IMR-90 (cell line): ENCODE results near the gene CLDN4. TPM values are rescaled to one million over a fixed set of nuclear protein-coding genes. Genes with fewer than 3 reads are reported as not detected.

Experiments used
- ATAC-seq: fragments of 200-7000 bp; cut with Tn5 transposase; 2 replicates; pipeline ENCODE4 v1.9.1; 2020; ENCODE audit warnings: low read depth, mild to moderate bottlenecking, moderate library complexity
- BruUV-seq: library from RNA; stranded (reverse); fragments of 400-500 nt; replicated peaks from 2 replicates; lab custom pipeline; 2021; lab: Mats Ljungman, UMichigan
- CTCF ChIA-PET: fragments of 300-600 bp; formaldehyde crosslinking; extraction: SDS; loops from one replicate; lab custom pipeline; 2021; ENCODE audit warnings: antibody characterized with exemption; lab: Yijun Ruan, JAX
- POLR2A ChIA-PET: fragments of 300-600 bp; sonication (Branson Sonifier 250); formaldehyde crosslinking; loops from one replicate; lab custom pipeline; 2022; ENCODE audit warnings: antibody characterized with exemption; ENCODE audit not compliant: unreplicated experiment; lab: Charles Lee
- DNase-seq: peaks from one replicate; pipeline ENCODE4 v3.0.0; 2013
- H2AFZ ChIP-seq: replicated peaks from 2 replicates; pipeline ENCODE3; 2013; ENCODE audit warnings: low read length, mild to moderate bottlenecking; ENCODE audit not compliant: poor library complexity
- H2AK5ac ChIP-seq: 2 replicates; pipeline ENCODE4 v1.6.1; 2013; ENCODE audit warnings: low read depth, low read length, inconsistent platforms
- H2AK9ac ChIP-seq: replicated peaks from 2 replicates; pipeline ENCODE3; 2013; ENCODE audit warnings: mild to moderate bottlenecking, low read depth, low read length, moderate library complexity; ENCODE audit not compliant: poor library complexity
- H2BK120ac ChIP-seq: 2 replicates; pipeline ENCODE4 v1.6.1; 2013; ENCODE audit warnings: low read depth, low read length, inconsistent platforms
- H2BK15ac ChIP-seq: 3 replicates; pipeline ENCODE4 v1.6.1; 2013; ENCODE audit warnings: low read depth, low read length, inconsistent platforms
- H2BK20ac ChIP-seq: 2 replicates; pipeline ENCODE4 v1.6.1; 2013; ENCODE audit warnings: low read depth, mild to moderate bottlenecking, inconsistent platforms, low read length, moderate library complexity
- H2BK5ac ChIP-seq: 2 replicates; pipeline ENCODE4 v1.6.1; 2013; ENCODE audit warnings: mild to moderate bottlenecking, low read depth, low read length, inconsistent platforms; ENCODE audit not compliant: poor library complexity, severe bottlenecking
- H3K14ac ChIP-seq: replicated peaks from 2 replicates; pipeline ENCODE4 v1.6.1; 2013; ENCODE audit warnings: low read depth, low read length, inconsistent platforms
- H3K18ac ChIP-seq: 2 replicates; pipeline ENCODE4 v1.6.1; 2013; ENCODE audit warnings: low read depth, low read length, control low read depth
- H3K23ac ChIP-seq: 2 replicates; pipeline ENCODE4 v1.6.1; 2013; ENCODE audit warnings: low read depth, low read length, inconsistent platforms
- H3K27ac ChIP-seq: 2 replicates; pipeline ENCODE4 v1.5.1; 2013; ENCODE audit warnings: mild to moderate bottlenecking, control low read depth, low read length; ENCODE audit not compliant: insufficient read depth
- H3K27me3 ChIP-seq: 2 replicates; pipeline ENCODE4 v1.6.1; 2013; ENCODE audit warnings: low read length; ENCODE audit not compliant: control insufficient read depth, insufficient read depth
- H3K36me3 ChIP-seq: 2 replicates; pipeline ENCODE4 v1.6.1; 2013; ENCODE audit warnings: low read length, mixed read lengths; ENCODE audit not compliant: control insufficient read depth, insufficient read depth
- H3K4ac ChIP-seq: 2 replicates; pipeline ENCODE4 v1.6.1; 2013; ENCODE audit warnings: low read depth, low read length, inconsistent platforms
- H3K4me1 ChIP-seq: 2 replicates; pipeline ENCODE4 v1.6.1; 2013; ENCODE audit warnings: low read length, mixed read lengths; ENCODE audit not compliant: control insufficient read depth, insufficient read depth
- H3K4me2 ChIP-seq: 2 replicates; pipeline ENCODE4 v1.6.1; 2013; ENCODE audit warnings: low read depth, mild to moderate bottlenecking, control low read depth, low read length, moderate library complexity
- H3K4me3 ChIP-seq: 2 replicates; pipeline ENCODE4 v1.5.1; 2013; ENCODE audit warnings: low read depth, mild to moderate bottlenecking, control low read depth, low read length, moderate library complexity; ENCODE audit not compliant: insufficient read depth
- H3K56ac ChIP-seq: 2 replicates; pipeline ENCODE4 v1.6.1; 2013; ENCODE audit warnings: low read length, inconsistent platforms; ENCODE audit not compliant: insufficient read depth; ENCODE audit errors: extremely low read depth
- H3K79me1 ChIP-seq, 2 experiments: 2 replicates each; pipeline ENCODE4 v1.6.1; 2013; ENCODE audit warnings: low read length in 2 of 2, inconsistent platforms in 1 of 2, low read depth in 1 of 2
- H3K9ac ChIP-seq: 2 replicates; pipeline ENCODE4 v1.6.1; 2013; ENCODE audit warnings: low read depth, low read length, control low read depth
- H3K9me1 ChIP-seq: 2 replicates; pipeline ENCODE4 v1.6.1; 2013; ENCODE audit warnings: low read length, inconsistent platforms; ENCODE audit not compliant: insufficient read depth
- H3K9me3 ChIP-seq: 2 replicates; pipeline ENCODE4 v1.6.1; 2013; ENCODE audit warnings: low read length; ENCODE audit not compliant: control insufficient read depth, insufficient read depth
- H4K20me1 ChIP-seq: 2 replicates; pipeline ENCODE4 v1.6.1; 2013; ENCODE audit warnings: low read length, inconsistent platforms; ENCODE audit not compliant: insufficient read depth
- H4K5ac ChIP-seq: 2 replicates; pipeline ENCODE4 v1.6.1; 2013; ENCODE audit warnings: mild to moderate bottlenecking, low read depth, low read length, control low read depth
- H4K8ac ChIP-seq, 2 experiments: 2 replicates each; pipeline ENCODE4 v1.6.1; 2013; ENCODE audit warnings: low read depth in 2 of 2, low read length in 2 of 2, control low read depth in 1 of 2, inconsistent platforms in 1 of 2
- H4K91ac ChIP-seq: 2 replicates; pipeline ENCODE4 v1.6.1; 2013; ENCODE audit warnings: low read depth, low read length, inconsistent platforms; ENCODE audit not compliant: insufficient read depth
- CHD1 ChIP-seq: IDR thresholded peaks from 2 replicates; pipeline ENCODE4 v1.6.1; 2012; ENCODE audit warnings: low read depth, low read length, improper control_type of control experiment
- CTCF ChIP-seq: conservative IDR thresholded peaks from 2 replicates; pipeline ENCODE4 v1.5.1; 2012; ENCODE audit warnings: mild to moderate bottlenecking, low read depth, low read length, improper control_type of control experiment
- MAZ ChIP-seq: IDR thresholded peaks from 2 replicates; pipeline ENCODE4 v1.6.1; 2012; ENCODE audit warnings: low read depth, mild to moderate bottlenecking, low read length, improper control_type of control experiment, moderate library complexity, borderline replicate concordance
- RAD21 ChIP-seq: IDR thresholded peaks from 2 replicates; pipeline ENCODE4 v1.6.1; 2012; ENCODE audit warnings: low read length, improper control_type of control experiment
- RCOR1 ChIP-seq: IDR thresholded peaks from 2 replicates; pipeline ENCODE4 v1.6.1; 2012; ENCODE audit warnings: mild to moderate bottlenecking, low read length, improper control_type of control experiment; ENCODE audit not compliant: insufficient replicate concordance
- RFX5 ChIP-seq: IDR thresholded peaks from 2 replicates; pipeline ENCODE4 v1.8.0; 2012; ENCODE audit warnings: low read depth, mild to moderate bottlenecking, low read length, moderate library complexity
- SMC3 ChIP-seq: fragments of 150-350 bp; IDR thresholded peaks from 2 replicates; pipeline ENCODE4 v1.6.1; 2016; ENCODE audit warnings: low read depth, mild to moderate bottlenecking, antibody characterized with exemption, low read length, moderate library complexity
- WGBS, 2 experiments: methylation state at CpG; one replicate each; pipeline versions ENCODE4 v1.1.5 to v1.1.7; 2013; ENCODE audit warnings: missing lambda C conversion rate in 2 of 2; ENCODE audit not compliant: insufficient read length in 1 of 2; ENCODE audit errors: extremely low coverage in 2 of 2; 5-methylcytosine and 5-hydroxymethylcytosine counted together
- dilution Hi-C: fragments of 300-500 bp; cut with HindIII; formaldehyde crosslinking; loops from one replicate; pipeline ENCODE4 v1.14.3; 2018; ENCODE audit warnings: low sequenced_read_pairs; ENCODE audit not compliant: unreplicated experiment
- in situ Hi-C: fragments of 300-500 bp; cut with MboI; formaldehyde crosslinking; loops from 3 replicates; pipeline ENCODE4 v1.14.3; 2019; ENCODE audit warnings: low sequenced_read_pairs, inconsistent platforms, mixed read lengths
- intact Hi-C: fragments of 100-400 bp; cut with micrococcal nuclease; formaldehyde crosslinking; loops from 2 replicates; pipeline ENCODE4 v1.10.0; 2022
- polyA plus RNA-seq, 3 experiments: library from polyadenylated mRNA; depleted of rRNA; stranded (reverse); fragments of >200 nt; gene quantifications; 2 replicates each; pipeline ENCODE4 v1.2.3, GENCODE V29; 2012; ENCODE audit warnings: low replicate concordance in 1 of 3
- total RNA-seq: library from RNA; depleted of rRNA; stranded (reverse); fragments of >200 nt; gene quantifications from 2 replicates; pipeline ENCODE4 v1.2.3, GENCODE V29; 2012
- TF ChIP-seq, protein P1 (sequence below): fragments of 150-350 bp; IDR thresholded peaks from 2 replicates; pipeline ENCODE4 v1.6.1; 2017; ENCODE audit warnings: mild to moderate bottlenecking, antibody characterized with exemption, low read length, low read depth

Gene CLDN4
- total and polyA plus RNA-seq, 2 of the 4 experiments (the other 2 are of a cell fraction), result 2.9 to 4.4 TPM

DNA sequence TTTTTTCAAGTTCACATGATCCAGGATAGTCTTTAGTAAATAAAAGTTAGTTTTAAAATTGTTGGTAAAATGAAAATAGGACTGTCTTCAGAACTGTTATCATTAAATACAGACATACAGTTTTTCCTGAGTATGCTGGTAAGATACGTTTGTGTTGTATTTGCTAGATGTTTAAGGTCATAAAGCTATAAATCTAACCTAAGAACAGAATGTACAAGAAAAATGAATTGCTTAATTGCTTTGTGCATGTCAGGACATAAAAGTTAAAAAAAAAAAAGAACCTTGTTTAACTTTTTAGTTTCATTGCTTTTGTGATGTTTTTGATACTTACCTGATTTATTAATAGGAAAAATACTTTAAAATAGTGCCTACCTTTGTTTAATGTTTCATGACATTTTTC, 29.2 kb upstream of the CLDN4 start:
- Histone ChIP-seq H3K4me3 (no peak overlapping the region), H3K9ac (no peak overlapping the region), H3K27me3 (no peaks in the 10 kb centered on the region), H2AFZ (no peak overlapping the region), H4K5ac (no peak overlapping the region), H3K79me1 (no peaks in the 10 kb centered on the region), H3K56ac (no peak overlapping the region), H3K23ac (no peak overlapping the region), H3K9me1 (no peaks in the 10 kb centered on the region), H3K14ac (no peak overlapping the region), H4K91ac (no peak overlapping the region), H2BK15ac (no peak overlapping the region), H2BK120ac (no peak overlapping the region), H3K36me3 (no peaks in the 10 kb centered on the region), H2BK5ac (no peak overlapping the region), H4K8ac (no peak overlapping the region), H3K4me2 (no peak overlapping the region), H2AK9ac (no peak overlapping the region), H2AK5ac (no peak overlapping the region), H3K9me3 (no peaks in the 10 kb centered on the region), H3K4ac (no peak overlapping the region), H3K18ac (no peak overlapping the region), H3K4me1 (no peaks in the 10 kb centered on the region), H3K27ac (no peak overlapping the region), H4K20me1 (no peaks in the 10 kb centered on the region), H2BK20ac (no peak overlapping the region)
- ChIA-PET POLR2A (no interaction called here), CTCF (no interaction called here)
- intact Hi-C loops, result no loop called here
- no peak for TF ChIP-seq CTCF
- no peak for TF ChIP-seq RAD21
- TF ChIP-seq RCOR1, result no peak
- no peak for TF ChIP-seq RFX5
- TF ChIP-seq, protein P1, sequence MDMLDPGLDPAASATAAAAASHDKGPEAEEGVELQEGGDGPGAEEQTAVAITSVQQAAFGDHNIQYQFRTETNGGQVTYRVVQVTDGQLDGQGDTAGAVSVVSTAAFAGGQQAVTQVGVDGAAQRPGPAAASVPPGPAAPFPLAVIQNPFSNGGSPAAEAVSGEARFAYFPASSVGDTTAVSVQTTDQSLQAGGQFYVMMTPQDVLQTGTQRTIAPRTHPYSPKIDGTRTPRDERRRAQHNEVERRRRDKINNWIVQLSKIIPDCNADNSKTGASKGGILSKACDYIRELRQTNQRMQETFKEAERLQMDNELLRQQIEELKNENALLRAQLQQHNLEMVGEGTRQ, result no peak
- no peak for TF ChIP-seq SMC3
- TF ChIP-seq CHD1, result no peak
- no peak for TF ChIP-seq MAZ
- ATAC-seq (no peak), DNase-seq (no peak)
- BruUV-seq, result no TSS peak
- dilution Hi-C loops, result no loop called here
- in situ Hi-C loops, result no loop called here
- WGBS, 2 experiments, result no CpG with 5 or more reads among the region's 1 CpG
